ENCODE data around the gene NR6A1.

NR6A1 gene

DNA sequence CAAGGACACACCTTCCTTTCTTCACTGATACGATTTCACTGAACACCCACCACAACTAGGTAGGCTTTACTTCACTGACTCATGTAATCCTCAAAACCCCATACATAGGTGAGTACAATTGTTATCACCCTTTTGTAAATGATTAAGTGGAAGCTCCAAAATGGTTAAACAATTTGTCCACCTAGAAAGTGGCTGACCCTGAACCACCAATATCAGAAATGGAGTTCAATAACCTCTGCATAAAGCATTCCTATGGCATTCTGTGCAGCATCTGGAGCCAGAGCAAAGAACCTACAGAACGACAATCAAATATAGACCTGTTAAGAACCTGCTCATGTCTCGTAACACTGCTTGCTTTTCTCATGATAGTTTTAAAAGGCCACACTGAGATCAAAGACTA lies 213.2 kb downstream of the NR6A1 start:
- DNase-seq: no peak

- DNase-seq: no peak
Measured at GRCh38 chr9:124555043-124555442, 216.1 kb downstream of the NR6A1 start.

- no peak for DNase-seq
Measured at GRCh38 chr9:124553738-124554137, 217.4 kb downstream of the NR6A1 start.

- DNase-seq: no peak
Measured at GRCh38 chr9:124552273-124552605, 218.9 kb downstream of the NR6A1 start.

- no peak for DNase-seq
Measured at GRCh38 chr9:124551472-124552272, 219.4 kb downstream of the NR6A1 start.

DNA sequence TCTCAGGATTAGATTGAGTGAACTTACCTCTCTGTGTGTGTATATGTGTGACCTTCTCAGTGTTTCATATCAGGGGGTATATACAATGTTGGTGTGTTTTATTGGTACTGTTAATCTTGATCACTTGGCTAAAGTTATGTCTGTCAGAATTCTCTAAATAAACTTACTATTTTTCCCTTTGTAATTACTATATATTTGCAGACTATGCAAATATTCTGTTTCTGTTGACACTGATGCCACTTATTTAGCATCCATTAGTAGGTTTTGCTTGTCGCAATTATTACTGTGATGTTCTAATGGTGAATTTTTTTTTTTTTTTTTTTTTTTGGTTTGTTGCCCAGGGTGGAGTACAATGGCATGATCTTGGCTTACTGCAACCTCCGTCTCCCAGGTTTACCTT lies 221.0 kb downstream of the NR6A1 start:
- no peak for DNase-seq

- DNase-seq: no peak
Measured at GRCh38 chr9:124549016-124549415, 222.1 kb downstream of the NR6A1 start.

GRCh38 chr9:124544535-124544934 lies 226.6 kb downstream of the NR6A1 start:
- no peak for DNase-seq

GRCh38 chr9:124541824-124542223 lies 229.3 kb downstream of the NR6A1 start:
- DNase-seq: no peak

DNA sequence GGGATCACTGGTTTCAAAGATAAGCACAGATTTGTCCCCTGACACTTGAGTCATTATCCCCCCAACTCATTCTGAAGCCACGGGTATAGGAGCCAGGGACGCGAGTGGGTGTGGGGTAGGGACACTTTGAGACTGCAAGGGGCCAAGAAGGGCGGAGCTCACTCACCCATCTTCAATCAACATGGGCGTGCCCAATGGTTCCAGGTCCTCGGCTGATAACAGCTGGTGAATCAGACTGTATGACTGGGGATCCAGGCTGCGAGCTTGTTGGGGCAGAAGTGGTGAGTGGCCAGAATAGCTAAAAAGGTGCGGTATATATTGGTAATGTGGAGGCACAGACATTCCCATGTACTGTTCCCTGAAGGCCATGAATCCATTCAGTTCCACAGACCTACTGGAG lies 233.2 kb downstream of the NR6A1 start:
- no peak for DNase-seq

DNA sequence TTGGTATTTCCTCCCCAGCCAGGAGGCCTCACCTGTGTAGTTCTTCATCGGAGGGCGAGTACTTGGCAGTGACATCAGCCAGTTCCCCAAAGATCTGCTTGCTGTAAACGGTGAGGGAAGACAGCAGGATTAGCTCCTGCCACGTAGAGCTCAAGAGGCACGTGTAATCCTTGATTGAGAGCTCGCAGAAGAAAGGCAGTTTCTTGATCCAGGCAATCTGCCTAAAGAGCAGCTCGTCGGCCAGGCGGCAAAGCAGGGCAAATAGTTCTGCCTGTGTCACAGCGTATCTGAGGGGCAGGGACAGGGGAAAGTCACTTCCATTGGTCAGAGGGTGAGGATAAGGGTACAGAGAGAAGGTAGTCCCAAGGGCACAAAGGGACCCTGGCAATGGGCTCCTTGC lies 235.3 kb downstream of the NR6A1 start:
- no peak for DNase-seq

DNA sequence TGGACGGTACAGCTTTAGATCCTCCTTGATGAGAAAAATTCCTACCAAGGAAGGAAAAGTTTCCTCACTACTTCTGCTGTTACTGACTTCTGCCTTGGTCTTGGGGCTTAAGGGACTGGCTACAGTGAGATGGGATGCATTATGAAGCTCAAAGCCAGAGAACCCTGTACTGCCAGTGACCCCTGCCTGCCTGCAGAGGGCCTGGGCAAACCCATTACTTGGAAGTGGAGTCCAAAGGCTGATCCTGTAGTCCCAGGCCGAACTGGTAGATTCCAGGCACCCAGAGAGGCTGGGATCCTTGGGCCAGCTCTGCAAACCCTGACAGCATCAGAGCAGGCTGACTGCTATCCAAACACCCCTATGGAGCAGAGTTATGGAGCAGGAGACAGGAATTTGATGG lies 238.2 kb downstream of the NR6A1 start:
- DNase-seq: no peak

DNA sequence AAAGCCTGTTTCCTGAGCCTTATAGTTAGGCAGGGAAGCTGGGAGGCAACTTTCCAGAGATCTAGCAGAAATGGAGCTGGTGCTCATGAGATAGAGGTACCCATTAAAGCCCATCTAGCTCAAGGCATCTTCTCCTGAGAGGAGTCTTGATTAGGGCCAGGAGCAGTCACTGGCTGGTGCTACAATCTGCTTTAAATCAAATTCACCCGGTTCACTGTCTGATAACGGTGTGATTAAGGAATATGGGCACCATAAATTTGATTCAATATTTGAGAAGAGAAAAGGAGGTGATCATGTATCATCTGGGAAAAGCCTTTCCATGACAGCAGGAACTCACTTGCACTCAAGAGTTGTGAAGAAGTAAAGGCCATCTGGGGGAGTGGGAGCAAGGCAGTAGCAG lies 240.0 kb downstream of the NR6A1 start:
- no peak for DNase-seq

DNA sequence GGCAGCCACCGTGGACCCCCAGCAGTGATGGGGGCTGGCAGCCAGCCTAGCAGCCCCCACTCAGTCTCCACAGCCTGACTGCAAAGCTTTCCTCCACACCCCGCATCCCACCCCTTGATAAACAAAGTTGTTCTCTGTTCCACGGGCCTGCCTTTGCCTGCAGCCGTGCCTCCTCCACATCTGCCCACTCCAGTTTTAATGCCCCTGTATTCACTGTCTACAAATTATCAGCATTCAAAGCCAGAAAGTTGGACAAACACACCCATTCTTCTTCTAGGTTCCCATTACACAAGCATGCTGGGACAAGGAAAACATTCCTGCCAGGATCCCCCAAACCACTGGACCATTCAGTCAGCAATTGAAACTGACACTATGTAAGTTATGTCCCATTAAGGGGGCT lies 240.9 kb downstream of the NR6A1 start:
- DNase-seq: no peak

DNA sequence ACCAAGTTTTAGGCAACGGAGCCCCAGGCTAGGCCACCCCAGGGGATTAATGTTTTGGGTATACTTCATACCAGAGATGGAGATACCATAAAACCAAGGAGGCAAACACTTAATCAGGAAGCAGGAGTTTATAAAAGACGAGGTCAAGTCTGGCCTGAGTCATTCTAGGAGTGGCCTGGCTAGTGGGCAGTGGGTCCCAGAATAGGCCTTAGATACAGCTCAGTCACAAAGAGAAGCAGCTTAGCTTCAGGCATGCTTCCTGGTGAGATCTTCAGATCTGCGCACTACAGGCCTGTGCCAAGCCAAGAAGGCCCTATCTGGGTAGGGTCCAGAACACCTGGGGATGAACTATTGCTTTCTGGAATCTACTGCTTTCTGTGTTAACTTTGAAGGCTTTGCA lies 243.3 kb downstream of the NR6A1 start:
- no peak for DNase-seq

DNA sequence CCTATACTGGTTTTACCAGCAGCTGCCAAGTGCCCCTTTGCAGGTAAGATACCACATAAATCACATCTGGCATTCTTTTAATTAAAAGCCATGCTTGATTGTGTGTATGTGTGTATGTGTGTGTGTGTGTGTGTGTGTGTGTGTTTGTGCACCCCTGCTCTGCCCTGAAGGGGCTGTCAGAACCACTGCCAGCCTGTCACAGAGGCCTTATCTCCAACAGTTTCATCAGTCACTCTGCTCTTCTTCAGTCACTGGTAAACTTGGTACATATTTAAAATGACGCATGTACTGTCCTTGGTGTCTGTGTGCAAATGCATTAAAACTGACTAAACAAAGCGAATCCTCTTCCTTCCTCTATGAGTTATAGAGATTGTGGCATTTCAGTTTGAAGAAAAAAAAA lies 244.9 kb downstream of the NR6A1 start:
- DNase-seq: no peak

DNA sequence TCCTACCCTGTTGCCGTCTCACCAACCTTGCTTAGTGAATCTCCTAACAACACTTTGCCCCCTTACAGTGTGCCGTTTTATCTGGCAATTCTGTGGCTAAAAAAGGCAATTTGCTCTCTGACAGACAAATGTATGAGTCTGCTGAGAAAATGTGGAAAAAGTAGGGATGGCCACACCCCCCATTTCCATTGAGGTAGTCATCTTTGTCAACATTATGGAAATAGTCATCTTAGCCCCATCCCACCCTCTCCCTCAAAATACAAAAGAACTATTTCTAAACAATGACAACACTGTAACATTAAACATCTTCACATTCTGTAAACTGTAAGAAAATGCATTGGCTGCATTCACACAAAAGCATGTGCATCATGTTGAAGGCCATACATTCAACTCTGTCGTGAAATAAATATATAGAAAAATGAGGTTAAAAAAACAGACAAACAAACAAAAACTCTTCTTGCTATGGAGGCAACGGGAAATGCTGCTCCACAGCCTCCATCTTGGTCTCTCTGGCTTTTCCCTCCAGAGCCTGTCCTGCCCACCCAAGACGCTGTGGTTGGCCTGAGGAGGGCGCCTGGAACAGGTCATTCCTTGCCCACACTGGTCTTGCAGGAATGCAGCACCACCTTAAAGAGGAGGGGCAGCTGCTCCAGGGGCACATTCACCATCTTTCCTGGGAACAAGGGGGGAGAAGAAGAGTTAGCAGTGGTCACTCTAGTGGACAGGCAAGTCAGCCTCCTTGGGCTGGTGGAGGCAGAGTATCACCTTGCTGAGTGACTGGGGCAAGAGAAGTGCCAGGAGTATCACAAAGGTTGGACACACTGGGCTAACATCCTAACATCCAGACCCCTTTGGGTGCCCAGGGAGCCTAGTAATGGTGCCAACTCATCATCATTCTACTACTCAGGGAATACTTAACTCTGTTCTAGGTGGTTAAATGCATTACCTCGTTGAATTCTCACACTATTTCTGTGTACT lies 248.7 kb downstream of the NR6A1 start:
- DNase-seq: no peak

DNA sequence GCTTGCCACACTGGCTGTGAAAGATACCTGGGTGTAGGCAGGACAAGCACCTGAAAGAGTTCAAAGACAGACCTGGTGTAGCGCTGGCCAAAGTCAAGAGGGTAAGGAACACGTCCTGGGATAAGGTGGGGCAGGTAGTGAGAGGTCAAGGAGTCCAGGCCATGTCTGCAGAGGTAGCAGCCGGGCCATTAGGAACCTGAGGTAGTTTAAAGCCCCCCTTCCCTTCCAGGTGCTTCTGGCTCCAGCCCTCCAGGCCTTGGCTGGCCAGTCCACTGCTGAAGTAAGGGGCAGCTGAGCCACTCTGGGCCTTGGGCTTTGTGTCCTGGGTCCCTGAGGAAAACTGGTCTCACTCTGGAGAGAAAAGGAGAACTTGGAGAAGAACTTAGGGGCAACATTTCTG lies 250.0 kb downstream of the NR6A1 start:
- DNase-seq: no peak

- DNase-seq: no peak
Measured at GRCh38 chr9:124520206-124520596, 250.9 kb downstream of the NR6A1 start.

DNA sequence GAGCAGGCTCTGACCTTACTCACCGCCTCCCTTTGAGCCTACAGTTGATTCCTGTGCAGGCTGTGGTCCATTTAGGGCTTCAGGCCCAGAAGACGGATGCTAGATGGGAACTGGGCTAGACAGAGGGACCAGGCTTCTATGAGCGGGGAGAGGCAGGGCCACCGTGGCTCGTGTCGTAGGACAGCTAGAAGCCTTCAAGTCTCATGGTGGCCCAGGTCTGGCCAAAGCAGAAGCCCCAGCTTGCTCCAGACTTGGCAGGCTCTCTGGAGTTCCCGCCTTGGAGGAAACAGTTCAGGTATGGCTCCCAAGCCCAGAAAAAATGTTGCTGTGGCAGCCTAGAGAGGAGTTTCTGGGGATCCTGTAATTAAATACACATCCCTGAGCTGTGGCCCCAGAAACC lies 253.0 kb downstream of the NR6A1 start:
- DNase-seq: no peak

GRCh38 chr9:124517600-124517999 lies 253.5 kb downstream of the NR6A1 start:
- DNase-seq: no peak

- no peak for DNase-seq
Measured at GRCh38 chr9:124514874-124515273, 256.2 kb downstream of the NR6A1 start.

- DNase-seq: no peak
Measured at GRCh38 chr9:124514125-124514524, 257.0 kb downstream of the NR6A1 start.

DNA sequence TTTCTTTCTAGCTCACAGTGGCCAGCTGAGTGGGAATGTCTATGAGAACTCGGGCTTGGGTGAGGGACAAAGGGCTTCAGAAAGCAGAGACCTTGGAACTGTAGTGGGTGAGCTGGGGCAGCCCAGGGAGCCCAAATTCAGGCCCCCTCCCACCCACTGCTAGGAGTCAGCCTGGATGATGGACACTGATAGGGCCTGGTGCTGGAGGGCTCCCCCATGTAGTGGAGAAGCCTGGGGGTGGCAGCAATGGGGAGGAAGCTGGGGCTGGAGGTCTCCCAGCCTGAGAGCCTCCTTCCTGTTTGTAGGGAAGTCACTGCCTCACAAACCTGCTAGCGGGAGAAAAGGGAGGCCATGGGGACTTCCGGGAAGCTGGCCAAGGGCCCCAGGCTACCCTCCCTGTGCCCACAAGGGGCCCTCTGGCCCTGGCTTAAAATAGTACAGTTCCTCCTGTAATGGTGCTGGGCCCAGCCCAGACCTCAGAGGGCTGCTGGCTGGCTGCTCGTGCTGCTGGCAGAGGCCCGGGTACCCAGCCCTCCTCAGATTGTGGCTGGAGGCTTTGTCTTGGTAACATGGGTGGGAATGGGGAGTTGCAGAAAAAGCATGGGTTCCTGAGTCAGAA lies 257.6 kb downstream of the NR6A1 start:
- no peak for DNase-seq
